ENCODE measurements around the gene HYLS1.

Gene HYLS1

DNA sequence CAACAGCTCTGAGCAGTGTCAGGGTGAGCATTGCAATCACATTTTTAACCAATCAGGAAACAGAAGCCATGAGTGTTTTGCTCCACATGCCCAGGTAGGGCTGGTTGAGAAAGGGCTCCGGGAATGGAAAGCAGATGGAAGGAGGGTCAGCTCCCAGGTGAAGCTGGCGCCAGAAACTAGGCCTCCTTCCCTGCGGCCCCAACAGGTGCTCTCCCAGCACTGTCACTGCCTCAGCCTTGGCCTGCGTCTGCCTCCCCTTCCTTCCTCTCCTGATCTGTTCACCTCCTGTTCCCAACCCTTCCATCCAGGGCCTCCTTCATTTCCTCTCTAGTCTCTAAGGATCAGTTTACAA lies 53.8 kb downstream of the HYLS1 start:
- H2AFZ ChIP-seq (ENCODE audit: low read length): no peak overlapping the region
- H3K79me2 ChIP-seq (ENCODE audit: insufficient read depth, low read length): no peaks in the 10 kb centered on the region

DNA sequence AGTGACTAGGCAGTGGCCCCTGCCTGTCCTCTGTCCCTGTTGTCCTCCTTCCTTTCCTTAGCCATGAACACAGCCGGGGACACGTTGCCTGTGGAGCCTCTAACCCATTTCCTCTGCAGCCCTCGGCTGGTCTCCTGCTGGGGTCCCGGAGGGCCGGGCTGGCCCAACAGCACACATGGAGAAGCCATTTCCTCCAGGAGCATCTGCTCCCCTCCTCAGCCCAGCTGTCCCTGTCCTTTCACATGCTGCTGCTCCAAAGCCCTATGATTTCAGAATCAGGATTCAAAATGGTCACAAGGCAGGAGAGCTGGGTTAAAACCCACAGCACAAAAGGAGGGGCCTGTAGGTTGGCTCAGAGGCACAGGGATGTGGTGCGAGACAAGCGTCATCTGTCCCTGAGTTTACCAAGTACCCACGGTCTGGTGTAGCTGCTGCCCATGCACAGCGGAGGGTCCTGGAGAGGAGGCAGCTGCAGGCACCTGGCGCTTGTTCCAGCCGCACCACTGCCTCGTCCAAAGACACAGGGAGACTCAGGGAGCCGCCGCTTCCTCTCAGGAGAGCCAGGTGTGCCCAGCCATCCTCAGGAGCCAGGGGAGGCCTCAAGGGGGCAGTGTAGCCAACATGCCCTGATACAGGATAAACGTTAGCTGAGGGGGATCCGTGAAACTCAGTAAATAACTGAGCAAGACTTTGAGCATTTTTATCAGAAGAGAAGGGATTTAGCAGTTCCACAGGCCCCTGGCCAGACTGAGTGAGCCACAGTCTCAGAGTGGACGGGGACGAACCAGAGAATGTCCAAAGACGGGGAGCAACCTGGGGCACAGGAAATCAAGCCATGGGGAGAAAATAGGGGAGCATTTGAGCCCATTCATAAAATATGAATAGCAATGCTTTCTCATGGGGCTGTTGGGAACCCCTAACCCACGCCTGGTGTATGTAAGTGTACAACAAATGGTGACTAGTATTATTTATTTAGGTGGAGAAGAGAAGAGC lies 54.4 kb downstream of the HYLS1 start:
- TF ChIP-seq, protein P1, sequence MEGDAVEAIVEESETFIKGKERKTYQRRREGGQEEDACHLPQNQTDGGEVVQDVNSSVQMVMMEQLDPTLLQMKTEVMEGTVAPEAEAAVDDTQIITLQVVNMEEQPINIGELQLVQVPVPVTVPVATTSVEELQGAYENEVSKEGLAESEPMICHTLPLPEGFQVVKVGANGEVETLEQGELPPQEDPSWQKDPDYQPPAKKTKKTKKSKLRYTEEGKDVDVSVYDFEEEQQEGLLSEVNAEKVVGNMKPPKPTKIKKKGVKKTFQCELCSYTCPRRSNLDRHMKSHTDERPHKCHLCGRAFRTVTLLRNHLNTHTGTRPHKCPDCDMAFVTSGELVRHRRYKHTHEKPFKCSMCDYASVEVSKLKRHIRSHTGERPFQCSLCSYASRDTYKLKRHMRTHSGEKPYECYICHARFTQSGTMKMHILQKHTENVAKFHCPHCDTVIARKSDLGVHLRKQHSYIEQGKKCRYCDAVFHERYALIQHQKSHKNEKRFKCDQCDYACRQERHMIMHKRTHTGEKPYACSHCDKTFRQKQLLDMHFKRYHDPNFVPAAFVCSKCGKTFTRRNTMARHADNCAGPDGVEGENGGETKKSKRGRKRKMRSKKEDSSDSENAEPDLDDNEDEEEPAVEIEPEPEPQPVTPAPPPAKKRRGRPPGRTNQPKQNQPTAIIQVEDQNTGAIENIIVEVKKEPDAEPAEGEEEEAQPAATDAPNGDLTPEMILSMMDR (IDR thresholded peaks at IDR 0.05; ENCODE audit: low read length): peak; percentile 64
- TF ChIP-seq EZH2 (IDR thresholded peaks at IDR 0.05; ENCODE audit: borderline replicate concordance, low read length): no peak
- no peak overlapping the region for H3K27ac ChIP-seq (ENCODE audit: low read depth, low read length, poor library complexity, severe bottlenecking)
- no peaks in the 10 kb centered on the region for H3K36me3 ChIP-seq (ENCODE audit: insufficient read depth, low read length)
- no peaks in the 10 kb centered on the region for H4K20me1 ChIP-seq (ENCODE audit: insufficient read depth, low read length)
- no peaks in the 10 kb centered on the region for H3K27me3 ChIP-seq (ENCODE audit: insufficient read depth, low read length)
- H3K9me2 ChIP-seq (ENCODE audit: low read depth, low read length): no peaks in the 10 kb centered on the region
- H3K4me2 ChIP-seq (ENCODE audit: low read length): no peak overlapping the region
- no peaks in the 10 kb centered on the region for H3F3A ChIP-seq (ENCODE audit: insufficient read depth, low read length)
- H3K9ac ChIP-seq (ENCODE audit: low read length): no peak overlapping the region
- H3K4me3 ChIP-seq (ENCODE audit: low read depth, low read length, poor library complexity, severe bottlenecking): no peak overlapping the region
- H3K79me2 ChIP-seq (ENCODE audit: insufficient read depth, low read length): no peaks in the 10 kb centered on the region
- no peaks in the 10 kb centered on the region for H3K9me3 ChIP-seq (ENCODE audit: low read length)
- no peaks in the 10 kb centered on the region for H3K4me1 ChIP-seq (ENCODE audit: insufficient read depth, low read length, severe bottlenecking)
- H2AFZ ChIP-seq (ENCODE audit: low read length): no peak overlapping the region

More for the DNA sequence above, 53.8 kb downstream of the HYLS1 start:
- Histone ChIP-seq H3K4me3 (ENCODE audit: low read depth, low read length, poor library complexity, severe bottlenecking) (no peak overlapping the region), H3K9ac (ENCODE audit: low read length) (no peak overlapping the region), H3K9me3 (ENCODE audit: low read length) (no peaks in the 10 kb centered on the region), H3K27me3 (ENCODE audit: insufficient read depth, low read length) (no peaks in the 10 kb centered on the region), H3F3A (ENCODE audit: insufficient read depth, low read length) (no peaks in the 10 kb centered on the region), H3K36me3 (ENCODE audit: insufficient read depth, low read length) (no peaks in the 10 kb centered on the region), H3K9me2 (ENCODE audit: low read depth, low read length) (no peaks in the 10 kb centered on the region), H4K20me1 (ENCODE audit: insufficient read depth, low read length) (no peaks in the 10 kb centered on the region), H3K27ac (ENCODE audit: low read depth, low read length, poor library complexity, severe bottlenecking) (no peak overlapping the region), H3K4me1 (ENCODE audit: insufficient read depth, low read length, severe bottlenecking) (no peaks in the 10 kb centered on the region), H3K4me2 (ENCODE audit: low read length) (no peak overlapping the region)
- TF ChIP-seq, protein P1 (IDR thresholded peaks at IDR 0.05; ENCODE audit: low read length): no peak
- TF ChIP-seq EZH2 (IDR thresholded peaks at IDR 0.05; ENCODE audit: borderline replicate concordance, low read length): no peak

DNA sequence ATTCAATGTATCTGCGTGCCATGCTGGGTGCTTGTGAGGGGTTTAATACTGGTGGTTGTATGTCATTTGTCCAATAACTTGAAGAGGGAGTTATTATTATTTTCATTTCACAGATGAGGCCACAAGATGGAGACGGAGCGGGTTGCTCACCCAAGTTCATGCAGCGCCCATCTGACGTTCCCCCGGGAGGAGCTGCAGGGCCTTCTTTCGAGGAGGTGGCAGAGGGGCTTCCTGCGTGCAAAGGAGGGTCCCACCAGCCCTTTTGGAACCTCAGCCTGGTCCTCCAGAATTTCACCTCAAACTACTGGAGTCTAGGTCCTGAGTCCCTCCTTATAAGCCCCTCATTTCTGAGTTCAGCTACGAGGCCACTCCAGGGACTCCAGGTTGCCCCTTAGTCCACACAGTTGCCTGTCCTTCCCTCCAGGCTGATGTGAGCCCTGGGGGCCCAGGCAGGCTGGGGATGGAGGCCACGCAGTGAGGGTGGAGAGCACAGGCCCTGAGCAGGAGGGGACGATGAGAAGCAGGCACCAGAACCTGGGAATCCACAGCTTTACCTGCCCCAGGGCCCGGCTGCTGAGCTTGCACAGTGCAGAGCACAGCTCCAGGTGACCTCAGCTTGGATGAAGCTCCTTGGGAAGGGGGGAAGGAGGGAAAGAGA lies 55.4 kb downstream of the HYLS1 start:
- H3K4me3 ChIP-seq (ENCODE audit: low read depth, low read length, poor library complexity, severe bottlenecking): no peak overlapping the region
- H3K36me3 ChIP-seq (ENCODE audit: insufficient read depth, low read length): no peaks in the 10 kb centered on the region
- TF ChIP-seq, protein P1 (IDR thresholded peaks at IDR 0.05; ENCODE audit: low read length): no peak
- no peak for TF ChIP-seq EZH2 (IDR thresholded peaks at IDR 0.05; ENCODE audit: borderline replicate concordance, low read length)
- no peaks in the 10 kb centered on the region for H3K9me3 ChIP-seq (ENCODE audit: low read length)
- no peaks in the 10 kb centered on the region for H3F3A ChIP-seq (ENCODE audit: insufficient read depth, low read length)
- no peak overlapping the region for H3K4me2 ChIP-seq (ENCODE audit: low read length)
- no peak overlapping the region for H3K27ac ChIP-seq (ENCODE audit: low read depth, low read length, poor library complexity, severe bottlenecking)
- no peak overlapping the region for H3K9ac ChIP-seq (ENCODE audit: low read length)
- no peaks in the 10 kb centered on the region for H3K27me3 ChIP-seq (ENCODE audit: insufficient read depth, low read length)
- H4K20me1 ChIP-seq (ENCODE audit: insufficient read depth, low read length): no peaks in the 10 kb centered on the region
- H3K9me2 ChIP-seq (ENCODE audit: low read depth, low read length): no peaks in the 10 kb centered on the region
- no peaks in the 10 kb centered on the region for H3K4me1 ChIP-seq (ENCODE audit: insufficient read depth, low read length, severe bottlenecking)
- no peak overlapping the region for H2AFZ ChIP-seq (ENCODE audit: low read length)
- H3K79me2 ChIP-seq (ENCODE audit: insufficient read depth, low read length): no peaks in the 10 kb centered on the region

Data from OCI-LY1 (cell line).